Left lung (tissue), 10 donors: ENCODE measurements around the gene PCLO. TPM values are rescaled to one million over a fixed set of nuclear protein-coding genes. Genes with fewer than 3 reads are reported as not detected.

ENCODE experiments used
- ATAC-seq: fragments of 200-7000 bp; cut with Tn5 transposase; one replicate; pipeline ENCODE4 v1.9.1; 2020; ENCODE audit warnings: moderate library complexity
- DNase-seq, 4 donors: peaks; one replicate each; pipeline ENCODE4 v3.0.0-alpha.2; 2013 to 2020
- H3K27ac ChIP-seq, 2 donors: fragments of 200-600 bp; sonication (generic) in 1 of 2; one replicate each; pipeline versions ENCODE4 v1.5.0 to v1.8.0; 2020 to 2021
- H3K27me3 ChIP-seq, 2 donors: fragments of 200-600 bp; sonication (generic) in 1 of 2; one replicate each; pipeline versions ENCODE4 v1.5.0 to v1.8.0; 2020 to 2021
- H3K36me3 ChIP-seq, 2 donors: fragments of 200-600 bp; sonication (generic) in 1 of 2; one replicate each; pipeline versions ENCODE4 v1.5.0 to v1.8.0; 2020 to 2021
- H3K4me1 ChIP-seq, 2 donors: fragments of 200-600 bp; one replicate each; pipeline ENCODE4 v1.8.0; 2021
- H3K4me3 ChIP-seq, 2 donors: fragments of 200-600 bp; sonication (generic) in 1 of 2; one replicate each; pipeline versions ENCODE4 v1.5.0 to v1.8.0; 2020 to 2021; ENCODE audit warnings: mild to moderate bottlenecking in 1 of 2
- H3K9me3 ChIP-seq, 2 donors: fragments of 200-600 bp; sonication (generic) in 1 of 2; one replicate each; pipeline versions ENCODE4 v1.5.0 to v1.8.0; 2020 to 2021
- CTCF ChIP-seq, 2 donors: fragments of 200-600 bp; sonication (generic) in 1 of 2; IDR thresholded peaks; one replicate each; pipeline versions ENCODE4 v1.5.0 to v1.8.0; 2021; ENCODE audit warnings: antibody characterized with exemption in 2 of 2
- intact Hi-C, 2 donors: fragments of 100-400 bp; cut with DNase I; formaldehyde crosslinking; loops; one replicate each; pipeline versions ENCODE4 v1.11.2 to v1.14.2; 2022
- polyA plus RNA-seq, 6 donors: library from polyadenylated mRNA; unstranded; fragments of 120-200 nt; gene quantifications; one replicate each; pipeline ENCODE4 v1.2.1, GENCODE V29; 2013; ENCODE audit not compliant: insufficient read length in 6 of 6
- total RNA-seq, 2 donors: library from RNA; stranded (reverse); fragmentation: NEBNext Ultra II Directional; extraction: Animal tissue kit (Norgen Biotek cat#: 25700); gene quantifications; one replicate each; pipeline ENCODE4 v1.2.1, GENCODE V29; 2021
- donor health status: DM: no; HTN: yes; CAD: no.
- donor health status: DM: no; HTN: no; CAD: no.

PCLO gene
- total and polyA plus RNA-seq, 8 donors: 5.3 to 7.7 (median 5.9) TPM

GRCh38 chr7:83109352-83109751 lies 53.3 kb downstream of the PCLO start:
- H3K4me3 ChIP-seq: no peak overlapping the region
- no peak for TF ChIP-seq CTCF (IDR thresholded peaks at IDR 0.05)
- H3K4me1 ChIP-seq: no peaks in the 10 kb centered on the region
- no peak for ATAC-seq
- H3K27me3 ChIP-seq: no peaks in the 10 kb centered on the region
- H3K27ac ChIP-seq: no peak overlapping the region
- no peaks in the 10 kb centered on the region for H3K36me3 ChIP-seq
- intact Hi-C loops: no loop called here
- no peaks in the 10 kb centered on the region for H3K9me3 ChIP-seq
- DNase-seq: no peak

- intact Hi-C loops: no loop called here
- Histone ChIP-seq H3K36me3 (no peaks in the 10 kb centered on the region), H3K4me1 (no peaks in the 10 kb centered on the region), H3K9me3 (no peaks in the 10 kb centered on the region), H3K27ac (no peak overlapping the region), H3K4me3 (no peak overlapping the region), H3K27me3 (no peaks in the 10 kb centered on the region)
- ATAC-seq: no peak
- TF ChIP-seq CTCF (IDR thresholded peaks at IDR 0.05): no peak
- DNase-seq: no peak
Measured at GRCh38 chr7:83105948-83106347, 56.7 kb downstream of the PCLO start.

GRCh38 chr7:83105063-83105462 lies 57.6 kb downstream of the PCLO start:
- TF ChIP-seq CTCF (IDR thresholded peaks at IDR 0.05): no peak
- H3K27ac ChIP-seq: no peak overlapping the region
- no peaks in the 10 kb centered on the region for H3K36me3 ChIP-seq
- H3K9me3 ChIP-seq: no peaks in the 10 kb centered on the region
- H3K4me1 ChIP-seq: no peaks in the 10 kb centered on the region
- H3K4me3 ChIP-seq: no peak overlapping the region
- intact Hi-C loops: no loop called here
- no peak for ATAC-seq
- H3K27me3 ChIP-seq: no peaks in the 10 kb centered on the region
- DNase-seq: no peak

GRCh38 chr7:83101530-83101929 lies 61.2 kb downstream of the PCLO start:
- DNase-seq: no peak
- H3K4me3 ChIP-seq: no peak overlapping the region
- no peak overlapping the region for H3K27ac ChIP-seq
- TF ChIP-seq CTCF (IDR thresholded peaks at IDR 0.05): no peak
- ATAC-seq: no peak
- H3K4me1 ChIP-seq: no peaks in the 10 kb centered on the region
- H3K36me3 ChIP-seq: no peaks in the 10 kb centered on the region
- H3K27me3 ChIP-seq: no peaks in the 10 kb centered on the region
- intact Hi-C loops: no loop called here
- H3K9me3 ChIP-seq: no peaks in the 10 kb centered on the region

GRCh38 chr7:83096065-83096580 lies 66.6 kb downstream of the PCLO start:
- Histone ChIP-seq H3K27ac (no peak overlapping the region), H3K27me3 (no peaks in the 10 kb centered on the region), H3K4me3 (no peak overlapping the region), H3K9me3 (no peaks in the 10 kb centered on the region), H3K36me3 (no peaks in the 10 kb centered on the region), H3K4me1 (no peaks in the 10 kb centered on the region)
- intact Hi-C loops: no loop called here
- no peak for TF ChIP-seq CTCF (IDR thresholded peaks at IDR 0.05)
- DNase-seq (no peak), ATAC-seq (no peak)
